Fibroblast of lung (primary cell): Measurements from ENCODE around the gene IL32. TPM values are rescaled to one million over a fixed set of nuclear protein-coding genes. Genes with fewer than 3 reads are reported as not detected.

ENCODE experiments used
- DNase-seq, 2 donors: peaks; one replicate each; pipeline versions ENCODE4 v3.0.0 to v3.0.0-alpha.2; 2010; ENCODE audit warnings: low read depth in 2 of 2
- H2AFZ ChIP-seq: 2 replicates; pipeline ENCODE4 v1.5.1; 2012; ENCODE audit warnings: low read length, control low read depth, inconsistent platforms
- H3K27ac ChIP-seq: 2 replicates; pipeline ENCODE4 v1.5.1; 2011; ENCODE audit warnings: low read length, control low read depth; ENCODE audit not compliant: insufficient read depth
- H3K27me3 ChIP-seq: 2 replicates; pipeline ENCODE4 v1.5.1; 2011; ENCODE audit warnings: mild to moderate bottlenecking, low read length; ENCODE audit not compliant: control insufficient read depth, insufficient read depth
- H3K36me3 ChIP-seq: 2 replicates; pipeline ENCODE4 v1.5.1; 2011; ENCODE audit warnings: low read length; ENCODE audit not compliant: control insufficient read depth, insufficient read depth
- H3K4me1 ChIP-seq: 2 replicates; pipeline ENCODE4 v1.5.1; 2011; ENCODE audit warnings: low read length; ENCODE audit not compliant: control insufficient read depth, insufficient read depth; ENCODE audit errors: extremely low read depth
- H3K4me2 ChIP-seq: 2 replicates; pipeline ENCODE4 v1.5.1; 2011; ENCODE audit warnings: low read length, control low read depth; ENCODE audit not compliant: insufficient read depth; ENCODE audit errors: extremely low read depth
- H3K4me3 ChIP-seq, 4 experiments: fragments of 200-600 bp in 1 of 4; sonication (generic) in 1 of 4; replicated peaks in 1 of 4; 2 replicates each; pipeline ENCODE4 v1.5.1; 2011 to 2016; ENCODE audit warnings: low read length in 4 of 4, low read depth in 3 of 4, mild to moderate bottlenecking in 3 of 4, control low read depth in 2 of 4, inconsistent platforms in 1 of 4, mixed read lengths in 1 of 4; ENCODE audit not compliant: insufficient read depth in 1 of 4; ENCODE audit errors: control extremely low read depth in 1 of 4
- H3K79me2 ChIP-seq: 2 replicates; pipeline ENCODE4 v1.5.1; 2012; ENCODE audit warnings: mild to moderate bottlenecking, low read length, inconsistent platforms; ENCODE audit not compliant: control insufficient read depth, insufficient read depth
- H3K9ac ChIP-seq: 2 replicates; pipeline ENCODE4 v1.5.1; 2011; ENCODE audit warnings: mild to moderate bottlenecking, low read length, control low read depth; ENCODE audit not compliant: insufficient read depth
- H3K9me3 ChIP-seq: 2 replicates; pipeline ENCODE4 v1.5.1; 2012; ENCODE audit warnings: low read depth, low read length; ENCODE audit not compliant: control insufficient read depth, insufficient read depth
- H4K20me1 ChIP-seq: 2 replicates; pipeline ENCODE4 v1.5.1; 2011; ENCODE audit warnings: low read length; ENCODE audit not compliant: control insufficient read depth, insufficient read depth; ENCODE audit errors: extremely low read depth
- EZH2 ChIP-seq: IDR thresholded peaks from 2 replicates; pipeline ENCODE4 v1.5.1; 2012; ENCODE audit warnings: low read length, control low read depth, mild to moderate bottlenecking; ENCODE audit errors: missing control alignments
- polyA plus RNA-seq, 2 donors: library from polyadenylated mRNA; depleted of rRNA in 1 of 2; stranded (reverse) in 1 of 2; unstranded in 1 of 2; fragments of >200 nt; gene quantifications; 2 replicates each; pipeline ENCODE4 v1.2.1, GENCODE V29; 2011 to 2012; ENCODE audit warnings: missing spikeins in 1 of 2
- total RNA-seq: library from RNA; depleted of rRNA; stranded (reverse); fragments of >200 nt; gene quantifications from 2 replicates; pipeline ENCODE4 v1.2.1, GENCODE V29; 2014
- TF ChIP-seq, protein P1 (sequence below), 2 donors: IDR thresholded peaks in 1 of 2; conservative IDR thresholded peaks in 1 of 2; 1 replicate in 1 of 2; 2 replicates in 1 of 2; pipeline ENCODE4 v1.5.1; 2011 to 2012; ENCODE audit warnings: low read length in 2 of 2, control low read depth in 1 of 2, inconsistent platforms in 1 of 2, low read depth in 1 of 2, mild to moderate bottlenecking in 1 of 2

IL32 gene
- total and polyA plus RNA-seq, 2 donors (not counting 1 experiment from before 2014, with no cell fraction given), result 4.1 to 5.1 TPM

DNA sequence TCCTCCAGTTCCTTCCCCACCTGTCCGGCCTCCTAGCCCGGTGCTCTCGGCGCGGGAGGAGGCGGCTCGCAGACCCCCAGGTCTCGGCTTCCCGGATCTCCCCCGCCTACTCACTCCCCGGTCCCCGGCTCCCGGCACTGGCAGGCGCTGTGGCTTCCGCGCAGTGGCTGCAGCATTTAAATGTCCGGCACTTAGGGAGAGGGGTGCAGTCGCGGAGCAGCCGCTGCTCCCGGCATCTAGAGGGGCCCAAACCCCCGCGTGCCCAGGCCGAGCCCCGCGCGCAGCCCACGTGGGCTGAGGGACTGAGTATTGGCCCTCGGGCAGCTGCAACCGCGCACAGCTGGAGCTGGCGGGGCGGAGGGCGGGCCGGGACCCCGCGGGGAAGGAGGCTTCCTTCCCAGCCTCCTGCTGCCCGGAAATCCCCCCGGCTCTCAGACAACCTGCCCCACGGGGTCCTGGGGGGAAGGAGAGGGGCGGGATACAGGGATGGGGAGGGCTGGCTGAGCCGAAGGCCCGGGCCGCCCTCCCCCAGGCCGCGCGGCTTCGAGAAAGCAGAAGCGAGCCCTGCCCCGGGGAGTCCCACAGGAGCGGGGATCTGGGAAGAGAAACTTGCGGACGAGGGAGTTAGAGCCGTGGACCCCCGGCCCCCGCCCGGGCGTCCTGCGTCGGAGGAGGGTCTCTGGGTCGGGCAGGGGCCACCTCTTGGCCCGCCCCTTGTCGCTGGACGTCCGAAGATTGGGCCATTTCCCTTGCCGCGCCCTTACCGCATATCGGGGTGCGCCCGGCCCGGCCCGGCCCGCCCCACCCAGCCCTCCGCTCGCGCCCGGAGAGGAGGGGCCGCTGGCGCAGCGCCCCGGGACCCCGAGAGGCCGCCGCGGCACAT is 19.4 kb upstream of the IL32 start, which contains the start of gene MMP25:
MMP25 (plus strand) TSS at position 804 of the 883 bp plus-strand sequence. CDS start 357 bp downstream, outside the sequence.
- no peaks in the 10 kb centered on the region for H3K36me3 ChIP-seq
- no peaks in the 10 kb centered on the region for H3K79me2 ChIP-seq
- no peak within 1 kb of the TSS for H3K27ac ChIP-seq
- no peak within 1 kb of the TSS for H3K9ac ChIP-seq
- no peaks in the 10 kb centered on the region for H4K20me1 ChIP-seq
- no peak for DNase-seq
- H3K9me3 ChIP-seq, result no peaks in the 10 kb centered on the region
- H2AFZ ChIP-seq, result peak within 1 kb of the TSS; percentile 60
- H3K4me3 ChIP-seq, result peak within 1 kb of the TSS; percentile 37 to 47 (median 40)
- peak; percentile 92 for TF ChIP-seq EZH2
- TF ChIP-seq, protein P1, sequence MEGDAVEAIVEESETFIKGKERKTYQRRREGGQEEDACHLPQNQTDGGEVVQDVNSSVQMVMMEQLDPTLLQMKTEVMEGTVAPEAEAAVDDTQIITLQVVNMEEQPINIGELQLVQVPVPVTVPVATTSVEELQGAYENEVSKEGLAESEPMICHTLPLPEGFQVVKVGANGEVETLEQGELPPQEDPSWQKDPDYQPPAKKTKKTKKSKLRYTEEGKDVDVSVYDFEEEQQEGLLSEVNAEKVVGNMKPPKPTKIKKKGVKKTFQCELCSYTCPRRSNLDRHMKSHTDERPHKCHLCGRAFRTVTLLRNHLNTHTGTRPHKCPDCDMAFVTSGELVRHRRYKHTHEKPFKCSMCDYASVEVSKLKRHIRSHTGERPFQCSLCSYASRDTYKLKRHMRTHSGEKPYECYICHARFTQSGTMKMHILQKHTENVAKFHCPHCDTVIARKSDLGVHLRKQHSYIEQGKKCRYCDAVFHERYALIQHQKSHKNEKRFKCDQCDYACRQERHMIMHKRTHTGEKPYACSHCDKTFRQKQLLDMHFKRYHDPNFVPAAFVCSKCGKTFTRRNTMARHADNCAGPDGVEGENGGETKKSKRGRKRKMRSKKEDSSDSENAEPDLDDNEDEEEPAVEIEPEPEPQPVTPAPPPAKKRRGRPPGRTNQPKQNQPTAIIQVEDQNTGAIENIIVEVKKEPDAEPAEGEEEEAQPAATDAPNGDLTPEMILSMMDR (conservative IDR thresholded peaks at IDR 0.05 in 1 of 2, IDR thresholded peaks at IDR 0.05 in 1 of 2; ENCODE audit: low read depth in 1 of 2, low read length in 2 of 2), result no peak
- peaks cover 43% of the 10 kb centered on the region for H3K27me3 ChIP-seq
- no peaks in the 10 kb centered on the region for H3K4me1 ChIP-seq
- peak within 1 kb of the TSS; percentile 85 for H3K4me2 ChIP-seq

DNA sequence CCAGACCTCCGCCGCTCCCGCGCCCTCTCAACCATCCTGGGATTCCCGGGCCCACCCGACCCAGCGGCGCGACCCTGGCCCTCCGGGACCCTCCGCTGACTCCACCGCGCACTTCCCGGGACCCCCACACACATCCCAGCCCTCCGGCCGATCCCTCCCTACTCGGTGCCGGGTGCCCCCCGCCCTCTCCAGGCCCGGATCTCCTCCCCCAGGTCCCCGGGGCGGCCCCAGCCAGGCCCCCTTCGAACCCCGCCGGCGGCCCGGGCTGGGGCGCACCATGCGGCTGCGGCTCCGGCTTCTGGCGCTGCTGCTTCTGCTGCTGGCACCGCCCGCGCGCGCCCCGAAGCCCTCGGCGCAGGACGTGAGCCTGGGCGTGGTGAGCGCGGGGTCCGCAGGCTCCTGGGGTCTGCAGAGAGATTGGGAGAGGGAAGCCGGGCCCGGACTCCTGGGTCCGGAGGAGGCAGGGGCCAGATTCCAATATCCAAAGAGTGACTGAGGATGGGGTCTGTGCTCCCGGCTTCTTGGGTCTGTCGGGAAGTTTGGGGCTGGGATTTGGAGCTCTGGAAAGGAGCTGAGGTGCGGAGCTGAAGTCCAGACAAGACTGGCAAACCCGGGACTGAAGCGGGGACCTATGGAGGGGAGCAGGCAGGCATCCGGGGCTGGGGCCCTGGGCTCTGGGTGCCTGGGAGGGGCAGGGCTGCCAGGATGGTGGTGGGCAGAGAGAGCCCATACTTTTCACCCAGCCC is 18.6 kb upstream of the IL32 start:
- no peak overlapping the region for H2AFZ ChIP-seq
- no peaks in the 10 kb centered on the region for H3K36me3 ChIP-seq
- H3K4me3 ChIP-seq, result no peak overlapping the region
- H3K27me3 ChIP-seq, result peaks cover 47% of the 10 kb centered on the region
- H3K79me2 ChIP-seq, result no peaks in the 10 kb centered on the region
- H3K9me3 ChIP-seq, result no peaks in the 10 kb centered on the region
- TF ChIP-seq EZH2, result peak; percentile 95
- TF ChIP-seq, protein P1 (conservative IDR thresholded peaks at IDR 0.05 in 1 of 2, IDR thresholded peaks at IDR 0.05 in 1 of 2; ENCODE audit: low read depth in 1 of 2, low read length in 2 of 2), result no peak
- H4K20me1 ChIP-seq, result no peaks in the 10 kb centered on the region
- no peak overlapping the region for H3K27ac ChIP-seq
- H3K4me1 ChIP-seq, result no peaks in the 10 kb centered on the region
- no peak overlapping the region for H3K9ac ChIP-seq
- DNase-seq, result no peak
- peak overlapping the region; percentile 5 for H3K4me2 ChIP-seq

DNA sequence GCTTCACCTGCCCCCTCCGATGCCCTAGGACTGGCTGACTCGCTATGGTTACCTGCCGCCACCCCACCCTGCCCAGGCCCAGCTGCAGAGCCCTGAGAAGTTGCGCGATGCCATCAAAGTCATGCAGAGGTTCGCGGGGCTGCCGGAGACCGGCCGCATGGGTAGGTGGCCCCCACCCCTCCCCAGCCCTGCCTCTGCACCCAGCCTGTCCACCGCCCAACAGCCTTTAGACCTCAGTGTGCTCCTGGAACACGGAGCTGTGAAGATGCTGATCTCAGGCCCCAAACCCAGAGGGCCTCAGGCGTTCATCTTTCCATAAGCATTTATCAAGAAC is 18.1 kb upstream of the IL32 start:
- peaks cover 47% of the 10 kb centered on the region for H3K27me3 ChIP-seq
- no peaks in the 10 kb centered on the region for H3K79me2 ChIP-seq
- TF ChIP-seq EZH2, result no peak
- TF ChIP-seq, protein P1 (conservative IDR thresholded peaks at IDR 0.05 in 1 of 2, IDR thresholded peaks at IDR 0.05 in 1 of 2; ENCODE audit: low read depth in 1 of 2, low read length in 2 of 2), result no peak
- H3K4me1 ChIP-seq, result no peaks in the 10 kb centered on the region
- H2AFZ ChIP-seq, result no peak overlapping the region
- no peak overlapping the region for H3K27ac ChIP-seq
- H3K4me3 ChIP-seq, result no peak overlapping the region
- no peak overlapping the region for H3K4me2 ChIP-seq
- no peaks in the 10 kb centered on the region for H3K9me3 ChIP-seq
- H3K36me3 ChIP-seq, result no peaks in the 10 kb centered on the region
- H3K9ac ChIP-seq, result no peak overlapping the region
- no peak for DNase-seq
- H4K20me1 ChIP-seq, result no peaks in the 10 kb centered on the region
